ENCODE data around the gene ST6GALNAC6. TPM values are rescaled to one million over a fixed set of nuclear protein-coding genes. Genes with fewer than 3 reads are reported as not detected.

Gene ST6GALNAC6
- total RNA-seq, 1 donor from 2014 or later, result 26.1 TPM

DNA sequence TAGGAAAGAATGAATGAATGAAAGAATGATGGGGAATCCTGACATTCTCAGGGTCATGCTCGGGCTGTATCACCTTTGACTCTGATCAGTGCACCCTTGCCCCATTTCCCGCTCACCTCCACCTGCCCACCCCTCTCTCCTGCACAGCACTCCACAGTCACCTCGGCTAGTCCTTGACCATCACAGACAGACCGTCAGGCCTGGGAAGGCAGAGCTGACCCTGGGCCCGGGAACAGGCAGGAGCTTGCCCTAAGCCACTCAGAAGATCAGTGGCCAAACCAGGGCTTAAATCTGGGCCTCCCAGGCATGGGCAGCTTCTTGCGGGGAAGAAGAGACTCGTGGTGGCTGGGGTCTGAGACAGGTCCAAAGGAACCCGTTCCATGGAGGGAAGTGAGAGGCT is 3.6 kb downstream of the ST6GALNAC6 start:
- no peak overlapping the region for H3K4me3 Mint-ChIP-seq (ENCODE audit: unreplicated experiment)
- peaks cover 20% of the 10 kb centered on the region for H3K36me3 Mint-ChIP-seq (ENCODE audit: unreplicated experiment)
- TF ChIP-seq, protein P1, sequence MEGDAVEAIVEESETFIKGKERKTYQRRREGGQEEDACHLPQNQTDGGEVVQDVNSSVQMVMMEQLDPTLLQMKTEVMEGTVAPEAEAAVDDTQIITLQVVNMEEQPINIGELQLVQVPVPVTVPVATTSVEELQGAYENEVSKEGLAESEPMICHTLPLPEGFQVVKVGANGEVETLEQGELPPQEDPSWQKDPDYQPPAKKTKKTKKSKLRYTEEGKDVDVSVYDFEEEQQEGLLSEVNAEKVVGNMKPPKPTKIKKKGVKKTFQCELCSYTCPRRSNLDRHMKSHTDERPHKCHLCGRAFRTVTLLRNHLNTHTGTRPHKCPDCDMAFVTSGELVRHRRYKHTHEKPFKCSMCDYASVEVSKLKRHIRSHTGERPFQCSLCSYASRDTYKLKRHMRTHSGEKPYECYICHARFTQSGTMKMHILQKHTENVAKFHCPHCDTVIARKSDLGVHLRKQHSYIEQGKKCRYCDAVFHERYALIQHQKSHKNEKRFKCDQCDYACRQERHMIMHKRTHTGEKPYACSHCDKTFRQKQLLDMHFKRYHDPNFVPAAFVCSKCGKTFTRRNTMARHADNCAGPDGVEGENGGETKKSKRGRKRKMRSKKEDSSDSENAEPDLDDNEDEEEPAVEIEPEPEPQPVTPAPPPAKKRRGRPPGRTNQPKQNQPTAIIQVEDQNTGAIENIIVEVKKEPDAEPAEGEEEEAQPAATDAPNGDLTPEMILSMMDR (IDR thresholded peaks at IDR 0.05; ENCODE audit: partially characterized antibody, unreplicated experiment), result no peak

GRCh38 chr9:127893392-127893791 is 6.0 kb downstream of the ST6GALNAC6 start:
- Mint-ChIP-seq H3K27ac (ENCODE audit: unreplicated experiment) (no peak overlapping the region), H3K9me3 (ENCODE audit: unreplicated experiment) (peaks cover 8% of the 10 kb centered on the region), H3K4me1 (ENCODE audit: low read depth, unreplicated experiment) (peaks cover under 1% of the 10 kb centered on the region), H3K4me3 (ENCODE audit: unreplicated experiment) (no peak overlapping the region), H3K27me3 (ENCODE audit: unreplicated experiment) (peaks cover under 1% of the 10 kb centered on the region), H3K36me3 (ENCODE audit: unreplicated experiment) (peaks cover 20% of the 10 kb centered on the region)
- TF ChIP-seq, protein P1 (IDR thresholded peaks at IDR 0.05; ENCODE audit: partially characterized antibody, unreplicated experiment), result no peak
- DNase-seq, result no peak

More for the DNA sequence above, 3.6 kb downstream of the ST6GALNAC6 start:
- Mint-ChIP-seq H3K27me3 (ENCODE audit: unreplicated experiment) (peaks cover 3% of the 10 kb centered on the region), H3K4me1 (ENCODE audit: low read depth, unreplicated experiment) (peaks cover 1% of the 10 kb centered on the region), H3K9me3 (ENCODE audit: unreplicated experiment) (peaks cover 8% of the 10 kb centered on the region), H3K27ac (ENCODE audit: unreplicated experiment) (no peak overlapping the region)
- no peak for DNase-seq

DNA sequence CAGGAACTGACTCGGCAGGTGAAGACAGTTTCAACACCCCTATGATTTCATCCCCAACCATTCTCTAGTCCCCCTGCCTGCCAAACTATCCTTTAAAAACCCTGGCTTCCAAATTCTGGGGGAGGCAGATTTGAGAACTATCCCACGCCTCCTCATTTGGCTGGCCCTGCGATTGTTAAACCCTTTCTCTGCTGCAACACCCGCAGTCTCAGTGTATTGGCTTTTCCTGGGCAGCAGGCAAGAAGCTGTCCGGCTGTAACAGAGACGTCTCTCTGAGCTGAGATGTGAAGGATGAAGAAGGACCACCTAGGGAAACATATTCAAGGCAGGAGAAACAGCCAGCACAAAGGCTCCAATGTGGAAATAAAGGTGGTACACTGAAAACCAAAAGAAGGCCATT is 6.6 kb downstream of the ST6GALNAC6 start:
- Mint-ChIP-seq H3K27ac (ENCODE audit: unreplicated experiment) (no peak overlapping the region), H3K27me3 (ENCODE audit: unreplicated experiment) (peaks cover 1% of the 10 kb centered on the region), H3K9me3 (ENCODE audit: unreplicated experiment) (peaks cover 6% of the 10 kb centered on the region), H3K36me3 (ENCODE audit: unreplicated experiment) (peaks cover 20% of the 10 kb centered on the region), H3K4me1 (ENCODE audit: low read depth, unreplicated experiment) (no peaks in the 10 kb centered on the region), H3K4me3 (ENCODE audit: unreplicated experiment) (no peak overlapping the region)
- no peak for DNase-seq
- TF ChIP-seq, protein P1 (IDR thresholded peaks at IDR 0.05; ENCODE audit: partially characterized antibody, unreplicated experiment), result no peak

DNA sequence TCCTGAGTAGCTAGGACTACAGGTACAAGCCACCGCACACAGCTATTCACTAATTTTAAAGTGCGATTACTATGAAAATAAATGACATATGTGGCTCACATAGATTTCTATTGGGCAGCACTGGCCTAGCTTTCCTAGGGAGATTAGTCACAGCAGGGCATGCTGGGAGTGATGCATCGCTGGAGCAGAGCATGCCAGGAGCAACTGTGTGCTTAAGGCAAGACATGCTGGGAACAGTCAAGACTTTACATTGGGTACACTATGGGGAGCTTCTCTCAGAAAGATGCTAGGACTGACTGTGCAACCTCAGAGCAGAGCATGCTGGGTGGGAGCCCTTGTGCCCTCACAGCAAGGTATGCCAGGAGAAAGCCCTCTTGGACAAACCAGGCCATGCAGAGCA is 9.3 kb downstream of the ST6GALNAC6 start:
- no peak for DNase-seq
- H3K27me3 Mint-ChIP-seq (ENCODE audit: unreplicated experiment), result peaks cover 2% of the 10 kb centered on the region
- H3K27ac Mint-ChIP-seq (ENCODE audit: unreplicated experiment), result no peak overlapping the region
- peaks cover 4% of the 10 kb centered on the region for H3K4me1 Mint-ChIP-seq (ENCODE audit: low read depth, unreplicated experiment)
- no peak overlapping the region for H3K4me3 Mint-ChIP-seq (ENCODE audit: unreplicated experiment)
- peaks cover 3% of the 10 kb centered on the region for H3K9me3 Mint-ChIP-seq (ENCODE audit: unreplicated experiment)
- H3K36me3 Mint-ChIP-seq (ENCODE audit: unreplicated experiment), result peaks cover 25% of the 10 kb centered on the region
- TF ChIP-seq, protein P1 (IDR thresholded peaks at IDR 0.05; ENCODE audit: partially characterized antibody, unreplicated experiment), result no peak

DNA sequence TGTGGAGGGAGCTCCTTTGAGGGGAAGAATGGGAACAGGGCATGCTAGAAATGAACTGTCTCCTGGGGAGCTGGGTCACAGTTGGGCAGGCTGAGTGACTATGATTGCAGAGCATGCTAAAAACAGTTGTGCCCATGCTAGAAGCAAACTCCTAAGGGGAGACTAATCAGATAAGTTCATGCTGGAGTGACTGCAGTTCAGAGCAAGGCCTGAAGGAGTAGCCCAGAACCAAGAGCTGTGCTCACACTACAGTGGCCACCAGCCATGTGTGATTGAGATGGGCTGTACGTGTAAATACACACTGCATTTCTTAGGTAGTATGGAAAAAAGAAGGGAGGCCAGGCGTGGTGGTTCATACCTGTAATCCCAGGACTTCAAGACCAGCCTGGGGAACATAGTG is 11.6 kb downstream of the ST6GALNAC6 start:
- peaks cover 3% of the 10 kb centered on the region for H3K9me3 Mint-ChIP-seq (ENCODE audit: unreplicated experiment)
- peaks cover 5% of the 10 kb centered on the region for H3K27me3 Mint-ChIP-seq (ENCODE audit: unreplicated experiment)
- H3K4me3 Mint-ChIP-seq (ENCODE audit: unreplicated experiment), result no peak overlapping the region
- DNase-seq, result no peak
- peaks cover 11% of the 10 kb centered on the region for H3K4me1 Mint-ChIP-seq (ENCODE audit: low read depth, unreplicated experiment)
- TF ChIP-seq, protein P1 (IDR thresholded peaks at IDR 0.05; ENCODE audit: partially characterized antibody, unreplicated experiment), result peak; percentile 57
- peaks cover 8% of the 10 kb centered on the region for H3K36me3 Mint-ChIP-seq (ENCODE audit: unreplicated experiment)
- no peak overlapping the region for H3K27ac Mint-ChIP-seq (ENCODE audit: unreplicated experiment)

Data from glutamatergic neuron (in vitro differentiated cells).